Smooth muscle cell (in vitro differentiated cells): Measurements from ENCODE around the gene PRKG1. TPM values are rescaled to one million over a fixed set of nuclear protein-coding genes. Genes with fewer than 3 reads are reported as not detected.

Experiments
- DNase-seq: peaks from one replicate; lab custom pipeline; 2025; ENCODE audit not compliant: unreplicated experiment; lab: John Stamatoyannopoulos, UW
- H2AFZ ChIP-seq: fragments of 200-600 bp; sonication (generic); 2 replicates; pipeline ENCODE4 v1.6.0; 2016; ENCODE audit warnings: antibody characterized with exemption, low read depth, mild to moderate bottlenecking
- H3F3A ChIP-seq: fragments of 200-600 bp; sonication (generic); 2 replicates; pipeline ENCODE4 v1.6.0; 2017; ENCODE audit warnings: antibody characterized with exemption, low read depth
- H3K27ac ChIP-seq: fragments of 200-600 bp; sonication (generic); 2 replicates; pipeline ENCODE4 v1.5.1; 2016; ENCODE audit warnings: low read depth, mild to moderate bottlenecking
- H3K27me3 ChIP-seq: fragments of 200-600 bp; sonication (generic); 2 replicates; pipeline ENCODE4 v1.6.1; 2016; ENCODE audit warnings: low read depth, mild to moderate bottlenecking
- H3K36me3 ChIP-seq: fragments of 200-600 bp; sonication (generic); 2 replicates; pipeline ENCODE4 v1.5.1; 2016; ENCODE audit warnings: low read depth
- H3K4me1 ChIP-seq: fragments of 200-600 bp; sonication (generic); 2 replicates; pipeline ENCODE4 v1.5.1; 2016; ENCODE audit warnings: low read depth
- H3K4me2 ChIP-seq: fragments of 200-600 bp; sonication (generic); 2 replicates; pipeline ENCODE4 v1.6.0; 2016; ENCODE audit warnings: mild to moderate bottlenecking
- H3K4me3 ChIP-seq: fragments of 200-600 bp; sonication (generic); 2 replicates; pipeline ENCODE4 v1.5.1; 2016; ENCODE audit warnings: mild to moderate bottlenecking
- H3K79me2 ChIP-seq: fragments of 200-600 bp; sonication (generic); 2 replicates; pipeline ENCODE4 v1.6.0; 2016; ENCODE audit warnings: low read depth, mild to moderate bottlenecking
- H3K9ac ChIP-seq: fragments of 200-600 bp; sonication (generic); 2 replicates; pipeline ENCODE4 v1.6.0; 2016; ENCODE audit warnings: low read depth
- H3K9me3 ChIP-seq: fragments of 200-600 bp; sonication (generic); replicated peaks from 2 replicates; pipeline ENCODE4 v1.5.1; 2016; ENCODE audit warnings: low read depth
- H4K20me1 ChIP-seq: fragments of 200-600 bp; sonication (generic); 2 replicates; pipeline ENCODE4 v1.6.0; 2016; ENCODE audit warnings: low read depth
- CTCF ChIP-seq: fragments of 200-600 bp; sonication (generic); IDR thresholded peaks from 2 replicates; pipeline ENCODE4 v1.5.1; 2017; ENCODE audit warnings: borderline replicate concordance, mild to moderate bottlenecking, antibody characterized with exemption; ENCODE audit not compliant: insufficient read depth, poor library complexity, severe bottlenecking
- WGBS: methylation state at CpG from one replicate; pipeline ENCODE4 v1.1.7; 2016; ENCODE audit warnings: low lambda C conversion rate; 5-methylcytosine and 5-hydroxymethylcytosine counted together
- polyA plus RNA-seq: library from polyadenylated mRNA; unstranded; fragments of >200 nt; fragmentation: Nextera tagmentation; extraction: Ambion mirVana; gene quantifications from 2 replicates; pipeline ENCODE4 v1.2.1, GENCODE V29; 2016
- total RNA-seq: library from RNA; depleted of rRNA; stranded (reverse); fragments of >200 nt; gene quantifications from 2 replicates; pipeline ENCODE4 v1.2.3, GENCODE V29; 2014

Gene PRKG1
- total and polyA plus RNA-seq, 2 experiments from 2014 or later: 7.2 to 13.4 TPM

GRCh38 chr10:52129410-52130178 lies 1055.3 kb downstream of the PRKG1 start:
- no peaks in the 10 kb centered on the region for H3K36me3 ChIP-seq
- no peaks in the 10 kb centered on the region for H3K4me1 ChIP-seq
- DNase-seq: no peak
- H3K9me3 ChIP-seq: no peaks in the 10 kb centered on the region
- WGBS: 97% methylated on average over 3 of the region's 3 CpGs
- no peaks in the 10 kb centered on the region for H3K79me2 ChIP-seq
- H3K4me2 ChIP-seq: no peak overlapping the region
- H3K9ac ChIP-seq: no peak overlapping the region
- no peaks in the 10 kb centered on the region for H3F3A ChIP-seq
- no peak overlapping the region for H2AFZ ChIP-seq
- no peak overlapping the region for H3K4me3 ChIP-seq
- TF ChIP-seq CTCF: no peak
- H4K20me1 ChIP-seq: no peaks in the 10 kb centered on the region
- H3K27me3 ChIP-seq: no peaks in the 10 kb centered on the region
- H3K27ac ChIP-seq: no peak overlapping the region

- DNase-seq: no peak
- Histone ChIP-seq H3K9ac (no peak overlapping the region), H3K9me3 (no peaks in the 10 kb centered on the region), H3K36me3 (no peaks in the 10 kb centered on the region), H3F3A (no peaks in the 10 kb centered on the region), H3K4me3 (no peak overlapping the region), H3K4me2 (no peak overlapping the region), H3K79me2 (no peaks in the 10 kb centered on the region), H4K20me1 (no peaks in the 10 kb centered on the region), H3K27ac (no peak overlapping the region), H2AFZ (no peak overlapping the region), H3K27me3 (no peaks in the 10 kb centered on the region), H3K4me1 (no peaks in the 10 kb centered on the region)
- no peak for TF ChIP-seq CTCF
- 81% methylated on average over 2 of the region's 2 CpGs for WGBS
These were observed 1060.8 kb downstream of the PRKG1 start for GRCh38 chr10:52135101-52135500.

GRCh38 chr10:52136921-52137320 lies 1062.6 kb downstream of the PRKG1 start:
- Histone ChIP-seq H3F3A (no peaks in the 10 kb centered on the region), H3K27ac (no peak overlapping the region), H3K9ac (no peak overlapping the region), H3K36me3 (no peaks in the 10 kb centered on the region), H3K4me1 (no peaks in the 10 kb centered on the region), H3K4me3 (no peak overlapping the region), H3K4me2 (no peak overlapping the region), H2AFZ (no peak overlapping the region), H3K27me3 (no peaks in the 10 kb centered on the region), H3K9me3 (no peaks in the 10 kb centered on the region), H3K79me2 (no peaks in the 10 kb centered on the region), H4K20me1 (no peaks in the 10 kb centered on the region)
- no peak for TF ChIP-seq CTCF
- DNase-seq: no peak
- 71% methylated on average over 2 of the region's 2 CpGs for WGBS

GRCh38 chr10:52143338-52143737 lies 1069.1 kb downstream of the PRKG1 start:
- DNase-seq: no peak
- Histone ChIP-seq H3K4me3 (no peak overlapping the region), H3F3A (no peaks in the 10 kb centered on the region), H2AFZ (no peak overlapping the region), H3K4me1 (no peaks in the 10 kb centered on the region), H3K27me3 (no peaks in the 10 kb centered on the region), H3K27ac (no peak overlapping the region), H3K9me3 (no peaks in the 10 kb centered on the region), H3K9ac (no peak overlapping the region), H3K4me2 (no peak overlapping the region), H3K36me3 (no peaks in the 10 kb centered on the region), H4K20me1 (no peaks in the 10 kb centered on the region), H3K79me2 (no peaks in the 10 kb centered on the region)
- 95% methylated on average over 1 of the region's 1 CpG for WGBS
- TF ChIP-seq CTCF: no peak
